GM12878 (cell line): ENCODE measurements around the gene CCDC15. TPM values are rescaled to one million over a fixed set of nuclear protein-coding genes. Genes with fewer than 3 reads are reported as not detected.

Experiments
- ATF7 ChIP-seq: fragments of 450-650 bp; IDR thresholded peaks from 2 replicates; pipeline ENCODE4 v1.6.1; 2016; ENCODE audit warnings: low read depth, mild to moderate bottlenecking
- HCFC1 ChIP-seq: fragments of 150-350 bp; IDR thresholded peaks from 2 replicates; pipeline ENCODE4 v1.6.1; 2014; ENCODE audit warnings: low read length
- IKZF2 ChIP-seq, 2 experiments: fragments of 450-650 bp; IDR thresholded peaks; 2 replicates each; pipeline ENCODE4 v1.6.1; 2017; ENCODE audit warnings: mild to moderate bottlenecking in 2 of 2, moderate library complexity in 2 of 2
- POLR2AphosphoS2 ChIP-seq: IDR thresholded peaks from 2 replicates; pipeline ENCODE4 v1.6.1; 2011; ENCODE audit warnings: low read depth, mild to moderate bottlenecking, low read length, improper control_type of control experiment, moderate library complexity
- POLR2AphosphoS5 ChIP-seq: IDR thresholded peaks from 2 replicates; pipeline ENCODE4 v1.6.1; 2011; ENCODE audit warnings: mild to moderate bottlenecking, low read length, inconsistent platforms
- RFX5 ChIP-seq: IDR thresholded peaks from 2 replicates; pipeline ENCODE4 v1.6.1; 2011; ENCODE audit warnings: low read depth, low read length, improper control_type of control experiment
- SPI1 ChIP-seq: IDR thresholded peaks from 2 replicates; pipeline ENCODE4 v1.6.1; 2011; ENCODE audit warnings: low read depth, mild to moderate bottlenecking, low read length, moderate library complexity, borderline replicate concordance; ENCODE audit not compliant: insufficient read depth
- SUZ12 ChIP-seq: fragments of 200-600 bp; sonication (generic); IDR thresholded peaks from one replicate; pipeline ENCODE4 v1.6.1; 2018; ENCODE audit warnings: antibody characterized with exemption, mild to moderate bottlenecking; ENCODE audit not compliant: unreplicated experiment
- TARDBP ChIP-seq: IDR thresholded peaks from 2 replicates; pipeline ENCODE4 v1.6.1; 2016; ENCODE audit warnings: borderline replicate concordance
- TCF12 ChIP-seq: IDR thresholded peaks from 2 replicates; pipeline ENCODE4 v1.6.1; 2011; ENCODE audit warnings: low read depth, mild to moderate bottlenecking, low read length
- polyA plus RNA-seq, 11 experiments: library from polyadenylated mRNA; depleted of rRNA in 4 of 11; unstranded in 6 of 11; stranded (reverse) in 5 of 11; fragments of >200 nt; fragmentation: Nextera tagmentation in 4 of 11; fragmentation: Illumina TruSeq in 1 of 11; extraction: Ambion mirVana in 4 of 11; extraction: Trizol in 1 of 11; gene quantifications; 1 replicate in 1 of 11; 2 replicates in 10 of 11; pipeline versions ENCODE4 v1.2.1 to v1.2.3, GENCODE V29; 2011 to 2016; ENCODE audit warnings: inconsistent platforms in 2 of 11, missing spikeins in 2 of 11, low read depth in 1 of 11
- total RNA-seq, 4 experiments: library from RNA; depleted of rRNA in 3 of 4; stranded (reverse); fragments of >200 nt in 3 of 4; fragmentation: Illumina TruSeq in 1 of 4; extraction: Trizol in 1 of 4; gene quantifications; 2 replicates each; pipeline versions ENCODE4 v1.2.1 to v1.2.3, GENCODE V29; 2013 to 2021
- TF ChIP-seq, protein P1 (sequence below): IDR thresholded peaks from 2 replicates; pipeline ENCODE4 v1.6.1; 2012; ENCODE audit warnings: improper control_type of control experiment, low read depth, low read length; ENCODE audit not compliant: insufficient replicate concordance
- TF ChIP-seq, protein P2 (sequence below): IDR thresholded peaks from 2 replicates; pipeline ENCODE4 v1.6.1; 2012; ENCODE audit warnings: low read length, inconsistent platforms
- TF ChIP-seq, protein P3 (sequence below): fragments of 450-650 bp; IDR thresholded peaks from 2 replicates; pipeline ENCODE4 v1.6.1; 2017; ENCODE audit warnings: mild to moderate bottlenecking, low read depth, inconsistent platforms; ENCODE audit not compliant: poor library complexity, severe bottlenecking
- TF ChIP-seq, protein P4 (sequence below): fragments of 450-650 bp; conservative IDR thresholded peaks from 2 replicates; pipeline ENCODE4 v1.6.1; 2017; ENCODE audit warnings: mild to moderate bottlenecking, moderate library complexity

Gene CCDC15
- total and polyA plus RNA-seq, 10 of the 15 experiments (the other 5 are each of a cell fraction or from before 2014, with no cell fraction given) = 2.0 to 5.3 (median 3.3) TPM

DNA sequence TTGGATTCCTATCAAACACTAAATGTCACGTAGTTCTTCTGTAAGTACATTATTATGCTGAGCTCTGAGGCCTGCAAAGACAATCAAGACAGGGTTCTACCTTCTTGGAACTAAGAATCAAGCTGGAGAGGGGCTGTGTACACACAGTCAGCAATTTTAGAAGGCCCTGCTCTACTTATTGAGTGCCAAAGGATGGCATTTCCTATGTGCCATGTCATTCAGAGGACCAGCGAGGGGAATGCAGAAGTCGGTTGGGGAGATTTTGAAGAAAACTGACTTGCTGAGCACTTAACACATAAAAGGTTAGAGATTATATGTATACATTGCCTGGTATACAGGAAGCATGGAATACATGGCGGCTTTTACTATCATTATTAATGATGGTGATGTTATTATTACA, 114.4 kb downstream of the CCDC15 start (continued):
- TF ChIP-seq, protein P1, sequence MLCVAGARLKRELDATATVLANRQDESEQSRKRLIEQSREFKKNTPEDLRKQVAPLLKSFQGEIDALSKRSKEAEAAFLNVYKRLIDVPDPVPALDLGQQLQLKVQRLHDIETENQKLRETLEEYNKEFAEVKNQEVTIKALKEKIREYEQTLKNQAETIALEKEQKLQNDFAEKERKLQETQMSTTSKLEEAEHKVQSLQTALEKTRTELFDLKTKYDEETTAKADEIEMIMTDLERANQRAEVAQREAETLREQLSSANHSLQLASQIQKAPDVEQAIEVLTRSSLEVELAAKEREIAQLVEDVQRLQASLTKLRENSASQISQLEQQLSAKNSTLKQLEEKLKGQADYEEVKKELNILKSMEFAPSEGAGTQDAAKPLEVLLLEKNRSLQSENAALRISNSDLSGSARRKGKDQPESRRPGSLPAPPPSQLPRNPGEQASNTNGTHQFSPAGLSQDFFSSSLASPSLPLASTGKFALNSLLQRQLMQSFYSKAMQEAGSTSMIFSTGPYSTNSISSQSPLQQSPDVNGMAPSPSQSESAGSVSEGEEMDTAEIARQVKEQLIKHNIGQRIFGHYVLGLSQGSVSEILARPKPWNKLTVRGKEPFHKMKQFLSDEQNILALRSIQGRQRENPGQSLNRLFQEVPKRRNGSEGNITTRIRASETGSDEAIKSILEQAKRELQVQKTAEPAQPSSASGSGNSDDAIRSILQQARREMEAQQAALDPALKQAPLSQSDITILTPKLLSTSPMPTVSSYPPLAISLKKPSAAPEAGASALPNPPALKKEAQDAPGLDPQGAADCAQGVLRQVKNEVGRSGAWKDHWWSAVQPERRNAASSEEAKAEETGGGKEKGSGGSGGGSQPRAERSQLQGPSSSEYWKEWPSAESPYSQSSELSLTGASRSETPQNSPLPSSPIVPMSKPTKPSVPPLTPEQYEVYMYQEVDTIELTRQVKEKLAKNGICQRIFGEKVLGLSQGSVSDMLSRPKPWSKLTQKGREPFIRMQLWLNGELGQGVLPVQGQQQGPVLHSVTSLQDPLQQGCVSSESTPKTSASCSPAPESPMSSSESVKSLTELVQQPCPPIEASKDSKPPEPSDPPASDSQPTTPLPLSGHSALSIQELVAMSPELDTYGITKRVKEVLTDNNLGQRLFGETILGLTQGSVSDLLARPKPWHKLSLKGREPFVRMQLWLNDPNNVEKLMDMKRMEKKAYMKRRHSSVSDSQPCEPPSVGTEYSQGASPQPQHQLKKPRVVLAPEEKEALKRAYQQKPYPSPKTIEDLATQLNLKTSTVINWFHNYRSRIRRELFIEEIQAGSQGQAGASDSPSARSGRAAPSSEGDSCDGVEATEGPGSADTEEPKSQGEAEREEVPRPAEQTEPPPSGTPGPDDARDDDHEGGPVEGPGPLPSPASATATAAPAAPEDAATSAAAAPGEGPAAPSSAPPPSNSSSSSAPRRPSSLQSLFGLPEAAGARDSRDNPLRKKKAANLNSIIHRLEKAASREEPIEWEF = no peak
- no peak for TF ChIP-seq RFX5
- TF ChIP-seq, protein P2, sequence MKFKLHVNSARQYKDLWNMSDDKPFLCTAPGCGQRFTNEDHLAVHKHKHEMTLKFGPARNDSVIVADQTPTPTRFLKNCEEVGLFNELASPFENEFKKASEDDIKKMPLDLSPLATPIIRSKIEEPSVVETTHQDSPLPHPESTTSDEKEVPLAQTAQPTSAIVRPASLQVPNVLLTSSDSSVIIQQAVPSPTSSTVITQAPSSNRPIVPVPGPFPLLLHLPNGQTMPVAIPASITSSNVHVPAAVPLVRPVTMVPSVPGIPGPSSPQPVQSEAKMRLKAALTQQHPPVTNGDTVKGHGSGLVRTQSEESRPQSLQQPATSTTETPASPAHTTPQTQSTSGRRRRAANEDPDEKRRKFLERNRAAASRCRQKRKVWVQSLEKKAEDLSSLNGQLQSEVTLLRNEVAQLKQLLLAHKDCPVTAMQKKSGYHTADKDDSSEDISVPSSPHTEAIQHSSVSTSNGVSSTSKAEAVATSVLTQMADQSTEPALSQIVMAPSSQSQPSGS = no peak
- TF ChIP-seq, protein P3, sequence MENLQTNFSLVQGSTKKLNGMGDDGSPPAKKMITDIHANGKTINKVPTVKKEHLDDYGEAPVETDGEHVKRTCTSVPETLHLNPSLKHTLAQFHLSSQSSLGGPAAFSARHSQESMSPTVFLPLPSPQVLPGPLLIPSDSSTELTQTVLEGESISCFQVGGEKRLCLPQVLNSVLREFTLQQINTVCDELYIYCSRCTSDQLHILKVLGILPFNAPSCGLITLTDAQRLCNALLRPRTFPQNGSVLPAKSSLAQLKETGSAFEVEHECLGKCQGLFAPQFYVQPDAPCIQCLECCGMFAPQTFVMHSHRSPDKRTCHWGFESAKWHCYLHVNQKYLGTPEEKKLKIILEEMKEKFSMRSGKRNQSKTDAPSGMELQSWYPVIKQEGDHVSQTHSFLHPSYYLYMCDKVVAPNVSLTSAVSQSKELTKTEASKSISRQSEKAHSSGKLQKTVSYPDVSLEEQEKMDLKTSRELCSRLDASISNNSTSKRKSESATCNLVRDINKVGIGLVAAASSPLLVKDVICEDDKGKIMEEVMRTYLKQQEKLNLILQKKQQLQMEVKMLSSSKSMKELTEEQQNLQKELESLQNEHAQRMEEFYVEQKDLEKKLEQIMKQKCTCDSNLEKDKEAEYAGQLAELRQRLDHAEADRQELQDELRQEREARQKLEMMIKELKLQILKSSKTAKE = no peak
- TF ChIP-seq SUZ12 = no peak
- no peak for TF ChIP-seq ATF7
- no peak for TF ChIP-seq IKZF2 (IDR thresholded peaks at IDR 0.05)
- no peak for TF ChIP-seq TARDBP
- no peak for TF ChIP-seq POLR2AphosphoS5
- TF ChIP-seq POLR2AphosphoS2 = no peak
- TF ChIP-seq SPI1 = no peak
- TF ChIP-seq, protein P4, sequence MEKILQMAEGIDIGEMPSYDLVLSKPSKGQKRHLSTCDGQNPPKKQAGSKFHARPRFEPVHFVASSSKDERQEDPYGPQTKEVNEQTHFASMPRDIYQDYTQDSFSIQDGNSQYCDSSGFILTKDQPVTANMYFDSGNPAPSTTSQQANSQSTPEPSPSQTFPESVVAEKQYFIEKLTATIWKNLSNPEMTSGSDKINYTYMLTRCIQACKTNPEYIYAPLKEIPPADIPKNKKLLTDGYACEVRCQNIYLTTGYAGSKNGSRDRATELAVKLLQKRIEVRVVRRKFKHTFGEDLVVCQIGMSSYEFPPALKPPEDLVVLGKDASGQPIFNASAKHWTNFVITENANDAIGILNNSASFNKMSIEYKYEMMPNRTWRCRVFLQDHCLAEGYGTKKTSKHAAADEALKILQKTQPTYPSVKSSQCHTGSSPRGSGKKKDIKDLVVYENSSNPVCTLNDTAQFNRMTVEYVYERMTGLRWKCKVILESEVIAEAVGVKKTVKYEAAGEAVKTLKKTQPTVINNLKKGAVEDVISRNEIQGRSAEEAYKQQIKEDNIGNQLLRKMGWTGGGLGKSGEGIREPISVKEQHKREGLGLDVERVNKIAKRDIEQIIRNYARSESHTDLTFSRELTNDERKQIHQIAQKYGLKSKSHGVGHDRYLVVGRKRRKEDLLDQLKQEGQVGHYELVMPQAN = no peak
- no peak for TF ChIP-seq TCF12
- no peak for TF ChIP-seq HCFC1
